Uterus (tissue), 4 donors: ENCODE data around the gene TBCD. TPM values are rescaled to one million over a fixed set of nuclear protein-coding genes. Genes with fewer than 3 reads are reported as not detected.

Experiments used
- DNase-seq, 2 donors: peaks; one replicate each; pipeline ENCODE4 v3.0.0-alpha.2; 2019 to 2020
- H3K27ac ChIP-seq, 2 donors: fragments of 200-600 bp; sonication (generic); 1 replicate in 1 of 2; 2 replicates in 1 of 2; pipeline ENCODE4 v1.5.1; 2016 to 2018
- H3K27me3 ChIP-seq, 2 donors: fragments of 200-600 bp; sonication (generic); one replicate each; pipeline ENCODE4 v1.5.1; 2018 to 2019; ENCODE audit warnings: control low read depth in 1 of 2
- H3K36me3 ChIP-seq, 2 donors: fragments of 200-600 bp; sonication (generic); one replicate each; pipeline ENCODE4 v1.5.1; 2019; ENCODE audit warnings: control low read depth in 1 of 2
- H3K4me1 ChIP-seq, 2 donors: fragments of 200-600 bp; sonication (generic); one replicate each; pipeline ENCODE4 v1.5.1; 2018 to 2019; ENCODE audit warnings: control low read depth in 1 of 2
- H3K4me3 ChIP-seq, 2 donors: fragments of 200-600 bp; sonication (generic); 1 replicate in 1 of 2; 2 replicates in 1 of 2; pipeline ENCODE4 v1.5.1; 2018 to 2019; ENCODE audit warnings: mild to moderate bottlenecking in 1 of 2
- H3K9me3 ChIP-seq, 2 donors: fragments of 200-600 bp; sonication (generic); one replicate each; pipeline ENCODE4 v1.5.1; 2019; ENCODE audit warnings: control low read depth in 1 of 2
- POLR2A ChIP-seq, 2 donors: fragments of 450-650 bp; IDR thresholded peaks; one replicate each; pipeline ENCODE4 v1.6.1; 2016; ENCODE audit warnings: antibody characterized with exemption in 2 of 2, mild to moderate bottlenecking in 1 of 2, moderate library complexity in 1 of 2
- intact Hi-C: fragments of 100-400 bp; cut with DNase I; formaldehyde crosslinking; loops from one replicate; pipeline ENCODE4 v1.15.1; 2023; ENCODE audit warnings: low total_unique reads
- total RNA-seq, 4 donors: library from RNA; depleted of rRNA in 3 of 4; stranded (reverse); fragments of >200 nt in 3 of 4; gene quantifications; one replicate each; pipeline versions ENCODE4 v1.1.0 to v1.2.4, GENCODE V29; 2014 to 2023
- TF ChIP-seq, protein P1 (sequence below), 4 experiments: fragments of 200-600 bp in 2 of 4; fragments of 450-650 bp in 2 of 4; sonication (generic) in 2 of 4; IDR thresholded peaks; one replicate each; pipeline ENCODE4 v1.5.1; 2016 to 2019; ENCODE audit warnings: antibody characterized with exemption in 4 of 4, mild to moderate bottlenecking in 2 of 4, moderate library complexity in 1 of 4
- donor health status: DM: yes; HTN: yes; CAD: no.

Gene TBCD
- total RNA-seq, 4 donors from 2014 or later: 35.9 to 142 (median 61.3) TPM

DNA sequence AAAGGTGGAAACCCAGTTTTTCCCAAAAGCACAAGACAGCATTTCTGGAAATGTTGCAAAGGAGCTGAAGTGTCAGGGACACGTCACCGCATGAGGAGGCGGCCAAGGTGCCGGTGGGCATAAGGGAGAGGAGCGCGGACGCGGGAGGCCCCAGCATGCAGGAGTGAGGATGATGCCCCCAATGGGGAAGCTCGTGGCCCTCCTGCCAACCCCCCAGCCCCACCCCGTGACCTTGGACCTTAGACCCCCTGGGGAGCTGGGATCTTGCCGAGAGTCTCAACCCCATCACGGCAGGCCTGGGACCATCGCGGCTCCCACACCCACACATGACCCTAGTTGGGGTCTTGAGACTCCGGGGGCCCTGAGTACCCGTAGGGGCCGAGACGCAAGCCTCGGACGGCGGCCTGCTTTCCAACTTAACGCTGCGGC, 208.1 kb downstream of the TBCD start:
- DNase-seq: no peak
- Histone ChIP-seq H3K27ac (no peak overlapping the region), H3K36me3 (no peaks in the 10 kb centered on the region), H3K4me3 (no peak overlapping the region), H3K9me3 (peaks cover 0 to 3% of the 10 kb centered on the region in 2 donors), H3K4me1 (no peaks in the 10 kb centered on the region), H3K27me3 (no peaks in the 10 kb centered on the region)
- intact Hi-C loops: no loop called here
- TF ChIP-seq, protein P1, sequence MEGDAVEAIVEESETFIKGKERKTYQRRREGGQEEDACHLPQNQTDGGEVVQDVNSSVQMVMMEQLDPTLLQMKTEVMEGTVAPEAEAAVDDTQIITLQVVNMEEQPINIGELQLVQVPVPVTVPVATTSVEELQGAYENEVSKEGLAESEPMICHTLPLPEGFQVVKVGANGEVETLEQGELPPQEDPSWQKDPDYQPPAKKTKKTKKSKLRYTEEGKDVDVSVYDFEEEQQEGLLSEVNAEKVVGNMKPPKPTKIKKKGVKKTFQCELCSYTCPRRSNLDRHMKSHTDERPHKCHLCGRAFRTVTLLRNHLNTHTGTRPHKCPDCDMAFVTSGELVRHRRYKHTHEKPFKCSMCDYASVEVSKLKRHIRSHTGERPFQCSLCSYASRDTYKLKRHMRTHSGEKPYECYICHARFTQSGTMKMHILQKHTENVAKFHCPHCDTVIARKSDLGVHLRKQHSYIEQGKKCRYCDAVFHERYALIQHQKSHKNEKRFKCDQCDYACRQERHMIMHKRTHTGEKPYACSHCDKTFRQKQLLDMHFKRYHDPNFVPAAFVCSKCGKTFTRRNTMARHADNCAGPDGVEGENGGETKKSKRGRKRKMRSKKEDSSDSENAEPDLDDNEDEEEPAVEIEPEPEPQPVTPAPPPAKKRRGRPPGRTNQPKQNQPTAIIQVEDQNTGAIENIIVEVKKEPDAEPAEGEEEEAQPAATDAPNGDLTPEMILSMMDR (IDR thresholded peaks at IDR 0.05): no peak
- no peak for TF ChIP-seq POLR2A (IDR thresholded peaks at IDR 0.05)

DNA sequence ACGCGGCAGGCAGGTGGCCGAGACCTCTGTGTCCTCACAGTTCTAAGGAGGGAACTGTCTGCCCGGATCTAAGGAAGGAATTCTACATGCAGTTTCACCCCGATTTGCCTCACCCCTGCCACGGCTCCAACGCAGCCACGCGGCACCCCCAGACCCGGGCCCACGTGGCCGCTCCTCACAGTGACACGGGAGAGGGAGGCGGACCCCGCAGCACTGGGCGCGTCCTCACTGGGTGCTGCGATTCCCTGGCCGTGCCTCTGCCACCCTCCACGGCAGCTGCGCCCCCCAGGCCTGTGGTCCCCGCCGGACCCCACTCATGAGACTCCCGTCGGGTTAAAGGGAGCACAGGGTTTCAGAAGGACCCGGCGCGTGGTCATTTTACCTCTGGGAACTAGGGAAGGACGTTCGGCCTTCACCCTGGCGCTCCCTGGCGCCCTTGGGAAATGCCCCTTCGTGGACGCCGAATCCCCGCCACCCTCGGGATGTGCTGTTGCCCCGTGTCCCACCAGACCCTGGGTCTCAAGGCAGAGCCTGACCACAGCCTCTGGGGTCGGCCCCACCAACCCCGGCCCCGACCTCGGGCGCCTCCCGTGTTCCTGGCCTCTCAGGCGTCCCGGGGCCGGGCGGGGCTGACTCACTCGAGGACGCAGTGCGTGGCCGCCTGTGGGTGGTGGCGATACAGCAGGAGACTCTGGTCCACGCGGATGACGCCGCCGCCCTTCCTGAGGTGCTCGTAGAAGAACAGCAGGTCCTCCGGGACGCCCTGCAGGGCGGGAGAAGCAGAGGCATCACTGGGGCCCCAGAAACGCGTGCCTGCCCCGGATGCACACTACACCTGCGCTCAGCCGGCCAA, 208.8 kb downstream of the TBCD start:
- H3K4me1 ChIP-seq: no peaks in the 10 kb centered on the region
- TF ChIP-seq, protein P1 (IDR thresholded peaks at IDR 0.05): no peak
- no peak for TF ChIP-seq POLR2A (IDR thresholded peaks at IDR 0.05)
- intact Hi-C loops: no loop called here
- no peaks in the 10 kb centered on the region for H3K36me3 ChIP-seq
- H3K4me3 ChIP-seq: no peak overlapping the region
- DNase-seq: peak in 1 of 2 donors; percentile 11
- H3K27me3 ChIP-seq: no peaks in the 10 kb centered on the region
- H3K9me3 ChIP-seq: no peaks in the 10 kb centered on the region
- H3K27ac ChIP-seq: no peak overlapping the region

GRCh38 chr17:82961366-82962162, 209.7 kb downstream of the TBCD start:
- Histone ChIP-seq H3K36me3 (no peaks in the 10 kb centered on the region), H3K9me3 (no peaks in the 10 kb centered on the region), H3K27me3 (no peaks in the 10 kb centered on the region), H3K4me1 (no peaks in the 10 kb centered on the region), H3K4me3 (no peak overlapping the region), H3K27ac (no peak overlapping the region)
- no peak for TF ChIP-seq POLR2A (IDR thresholded peaks at IDR 0.05)
- TF ChIP-seq, protein P1 (IDR thresholded peaks at IDR 0.05): no peak
- intact Hi-C loops: no loop called here
- no peak for DNase-seq

DNA sequence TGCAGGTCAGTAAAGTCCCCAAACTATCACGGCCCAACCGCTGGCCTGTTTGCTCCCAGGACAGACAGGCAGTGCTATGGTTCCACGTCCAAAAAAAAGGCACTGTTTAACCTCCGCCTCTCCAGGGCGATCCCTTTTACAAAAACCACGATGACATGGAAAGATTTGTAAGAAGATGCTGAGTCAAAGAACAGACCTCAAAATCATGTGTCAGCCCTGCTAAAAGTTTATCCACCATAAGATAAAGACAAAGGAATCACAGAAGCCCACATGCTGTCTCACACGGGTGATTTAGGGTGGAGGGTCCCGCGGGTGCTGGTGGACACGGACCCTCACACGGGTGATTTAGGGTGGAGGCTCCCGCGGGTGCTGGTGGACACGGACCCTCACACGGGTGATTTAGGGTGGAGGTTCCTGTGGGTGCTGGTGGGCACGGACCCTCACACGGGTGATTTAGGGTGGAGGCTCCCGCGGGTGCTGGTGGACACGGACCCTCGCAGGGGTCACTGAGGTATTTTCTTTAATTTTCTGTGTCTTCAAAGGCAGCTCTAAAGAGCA, 210.4 kb downstream of the TBCD start:
- Histone ChIP-seq H3K27ac (peak overlapping the region in 1 of 2 donors; percentile 51), H3K36me3 (no peaks in the 10 kb centered on the region), H3K27me3 (no peaks in the 10 kb centered on the region), H3K4me1 (no peaks in the 10 kb centered on the region), H3K4me3 (no peak overlapping the region), H3K9me3 (no peaks in the 10 kb centered on the region)
- TF ChIP-seq, protein P1 (IDR thresholded peaks at IDR 0.05): no peak
- TF ChIP-seq POLR2A (IDR thresholded peaks at IDR 0.05): no peak
- intact Hi-C loops: no loop called here
- DNase-seq: no peak
